GM23338 (cell line): ENCODE results near the gene ITGB5.

Experiments
- CTCF ChIP-seq, 2 experiments: fragments of 200-600 bp in 1 of 2; sonication (generic) in 1 of 2; conservative IDR thresholded peaks; 2 replicates each; pipeline versions ENCODE4 v1.5.1 to v1.6.1; 2016 to 2017; ENCODE audit warnings: antibody characterized with exemption in 2 of 2, low read depth in 2 of 2, mild to moderate bottlenecking in 2 of 2, moderate library complexity in 1 of 2
- EZH2 ChIP-seq: fragments of 200-600 bp; sonication (generic); IDR thresholded peaks from one replicate; pipeline ENCODE4 v1.8.0; 2017; ENCODE audit warnings: antibody characterized with exemption, mild to moderate bottlenecking, low read depth; ENCODE audit not compliant: unreplicated experiment
- JUNB ChIP-seq: IDR thresholded peaks from one replicate; pipeline ENCODE4 v1.6.1; 2016; ENCODE audit warnings: antibody characterized with exemption; ENCODE audit not compliant: unreplicated experiment
- POLR2AphosphoS5 ChIP-seq: IDR thresholded peaks from 2 replicates; pipeline ENCODE4 v1.6.1; 2016; ENCODE audit warnings: antibody characterized with exemption, low read depth
- ZNF331 ChIP-seq: fragments of 250-450 bp; sonication (Bioruptor Pico); IDR thresholded peaks from 2 replicates; pipeline ENCODE4 v1.5.0; 2020; ENCODE audit warnings: low read depth, mild to moderate bottlenecking, moderate library complexity

DNA sequence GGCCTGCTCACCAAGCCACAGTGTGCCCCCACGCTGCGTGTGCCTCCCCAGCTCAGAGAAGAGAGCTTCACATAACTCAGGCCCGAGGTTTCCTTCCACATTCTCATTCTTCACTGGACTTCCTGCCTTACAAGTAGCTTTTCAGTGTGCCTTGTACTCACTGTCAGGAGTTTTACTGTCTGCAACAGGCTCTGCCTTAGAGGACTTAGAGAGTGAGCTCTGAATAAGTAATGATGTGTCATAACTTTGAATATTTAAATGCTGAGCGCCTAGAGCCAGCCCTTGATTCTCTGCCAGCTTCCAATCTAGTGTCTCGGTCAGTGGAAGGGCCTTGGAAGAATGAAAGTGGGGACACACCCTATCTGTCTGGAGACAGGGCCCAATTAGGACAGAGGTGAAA lies 41.8 kb downstream of the ITGB5 start:
- TF ChIP-seq CTCF (conservative IDR thresholded peaks at IDR 0.05; ENCODE audit: low read depth in 2 of 2) (no peak), POLR2AphosphoS5 (no peak), EZH2 (no peak), ZNF331 (CRISPR knock-in tag) (no peak), JUNB (no peak)
